Amniotic stem cell (primary cell): ENCODE data around the gene BTAF1.

ENCODE experiments used
- DNase-seq: peaks from one replicate; lab custom pipeline; 2025; lab: John Stamatoyannopoulos, UW

The BTAF1 gene

DNA sequence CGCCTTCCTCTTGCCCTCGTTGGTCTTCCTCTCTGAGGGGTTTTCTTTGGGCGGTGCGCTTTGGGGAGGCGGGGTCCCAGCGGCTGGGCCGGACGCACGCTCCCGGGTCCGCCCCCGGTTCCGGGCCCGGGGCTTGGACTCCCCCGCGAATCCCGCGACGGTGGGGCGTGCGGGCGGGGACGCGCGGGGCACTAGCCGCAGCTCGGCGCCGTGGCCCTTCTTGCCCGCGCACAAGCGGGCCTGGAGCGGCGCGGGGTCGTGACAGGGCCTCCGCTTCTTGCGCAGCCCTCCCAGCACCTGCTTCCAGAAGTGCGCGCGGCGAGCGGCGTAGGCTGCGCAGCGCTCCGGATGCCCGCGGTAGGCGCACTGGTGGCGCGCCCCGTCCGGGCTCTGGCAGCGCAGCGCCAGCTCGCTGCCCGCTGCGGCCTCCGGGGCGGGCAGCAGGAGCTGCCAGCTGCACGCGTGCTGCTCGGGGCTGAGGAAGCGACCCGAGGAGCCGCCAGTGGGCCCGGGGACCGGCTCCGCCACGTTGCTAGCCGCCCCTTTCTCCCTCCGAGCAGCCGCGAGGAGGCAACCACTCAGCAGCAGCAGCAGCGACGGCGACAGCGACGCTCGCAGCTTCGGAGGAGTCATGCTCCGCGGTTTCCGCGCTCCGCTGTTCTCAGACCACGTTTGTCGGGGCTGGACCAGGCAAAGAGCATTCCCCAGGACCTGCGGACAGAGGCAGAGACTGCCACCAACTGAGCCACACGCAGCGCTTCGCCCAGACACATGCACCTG lies 15.0 kb upstream of the BTAF1 start:
- no peak for DNase-seq

DNA sequence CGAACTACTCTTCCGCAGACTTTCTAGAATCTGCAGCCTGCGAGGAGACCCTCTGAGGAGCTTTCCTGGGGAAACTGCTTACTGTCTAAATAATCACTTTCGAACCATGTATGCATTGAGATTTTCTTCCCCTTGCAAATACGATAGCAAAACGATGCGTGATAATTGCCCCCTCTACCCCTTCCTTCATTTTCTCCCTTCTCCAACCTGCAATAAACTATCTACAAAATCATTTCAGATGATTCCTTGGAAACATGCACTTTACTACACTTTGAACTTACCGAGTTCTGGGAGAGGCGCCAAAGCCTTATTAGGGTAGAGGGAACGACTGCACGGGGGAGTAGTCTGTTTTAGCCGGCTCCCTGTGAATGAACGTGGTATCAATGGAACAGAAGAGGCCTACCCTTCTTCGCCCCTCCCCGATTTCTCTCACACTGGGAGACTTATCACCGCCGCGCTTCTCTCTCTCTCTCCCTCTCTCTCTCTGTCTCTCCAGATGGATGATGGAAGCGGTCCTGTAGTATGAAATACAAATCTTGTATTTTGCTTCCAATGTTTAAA lies 14.4 kb upstream of the BTAF1 start, which contains the start of gene FGFBP3:
Gene FGFBP3, minus strand, starts transcription at position 370 of the 561 bp plus-strand sequence. CDS start 517 bp downstream, outside the sequence.
- DNase-seq: no peak

- DNase-seq: no peak
These were observed 13.1 kb upstream of the BTAF1 start for GRCh38 chr10:91910467-91910866.

- no peak for DNase-seq
These were observed 3.9 kb upstream of the BTAF1 start for GRCh38 chr10:91919651-91920050.

DNA sequence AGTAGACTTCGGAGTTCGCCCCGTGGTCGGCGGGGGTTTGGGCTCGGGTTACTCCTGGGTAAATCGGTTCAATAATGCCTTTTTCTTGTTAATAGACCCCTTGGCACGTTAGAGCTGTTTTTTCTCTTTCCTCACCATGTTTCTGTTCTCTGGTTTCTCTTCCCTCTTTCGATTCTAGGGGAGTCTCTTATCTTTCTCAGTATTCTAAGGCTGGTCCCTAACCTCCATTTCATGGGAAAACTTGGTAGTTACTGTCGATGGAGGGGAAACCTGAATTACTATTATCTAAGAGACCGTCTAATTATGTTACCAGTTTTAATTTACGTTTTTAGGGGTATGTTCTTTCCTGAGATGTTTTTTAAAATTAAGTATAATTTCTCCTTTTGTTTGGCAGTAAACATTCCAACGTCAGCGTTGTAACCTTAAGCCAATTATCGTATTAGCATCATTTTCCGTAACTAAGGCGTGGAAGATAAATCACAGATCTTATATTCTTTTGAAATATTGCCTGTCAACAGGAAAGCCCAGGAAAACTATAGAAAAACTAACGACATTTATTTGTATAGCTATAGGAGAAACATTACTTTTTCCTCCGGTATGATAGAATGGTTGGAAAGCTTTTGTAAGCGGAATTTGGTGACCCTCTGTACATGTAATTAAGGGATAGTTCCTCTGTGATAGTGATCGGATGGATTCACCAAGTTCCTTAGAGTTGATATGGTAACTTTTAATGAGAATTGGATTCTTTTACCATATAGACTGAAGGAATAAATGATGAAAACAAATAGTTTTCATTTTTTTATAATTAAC lies 847 bp downstream of the BTAF1 start:
- no peak for DNase-seq

GRCh38 chr10:91925022-91925320 lies 1.4 kb downstream of the BTAF1 start:
- no peak for DNase-seq

DNA sequence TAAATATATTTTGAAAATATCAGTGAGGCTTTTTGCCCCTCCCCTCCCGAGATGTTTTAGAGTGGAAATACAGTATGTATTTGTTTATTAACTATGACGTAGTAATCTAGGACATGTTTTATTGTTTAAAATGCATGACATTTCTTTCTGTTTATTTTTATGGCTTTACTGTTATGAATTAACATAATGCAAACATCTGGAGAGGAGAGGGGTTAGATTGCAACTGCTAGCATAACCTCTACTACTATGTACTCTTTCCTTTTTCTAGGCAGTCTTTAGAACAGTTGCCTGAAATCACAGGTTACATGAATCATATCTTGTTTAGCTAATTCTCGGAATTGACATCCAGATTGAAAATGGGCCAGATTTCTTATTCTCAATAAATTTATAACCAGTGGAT lies 7.4 kb downstream of the BTAF1 start:
- DNase-seq: no peak

DNA sequence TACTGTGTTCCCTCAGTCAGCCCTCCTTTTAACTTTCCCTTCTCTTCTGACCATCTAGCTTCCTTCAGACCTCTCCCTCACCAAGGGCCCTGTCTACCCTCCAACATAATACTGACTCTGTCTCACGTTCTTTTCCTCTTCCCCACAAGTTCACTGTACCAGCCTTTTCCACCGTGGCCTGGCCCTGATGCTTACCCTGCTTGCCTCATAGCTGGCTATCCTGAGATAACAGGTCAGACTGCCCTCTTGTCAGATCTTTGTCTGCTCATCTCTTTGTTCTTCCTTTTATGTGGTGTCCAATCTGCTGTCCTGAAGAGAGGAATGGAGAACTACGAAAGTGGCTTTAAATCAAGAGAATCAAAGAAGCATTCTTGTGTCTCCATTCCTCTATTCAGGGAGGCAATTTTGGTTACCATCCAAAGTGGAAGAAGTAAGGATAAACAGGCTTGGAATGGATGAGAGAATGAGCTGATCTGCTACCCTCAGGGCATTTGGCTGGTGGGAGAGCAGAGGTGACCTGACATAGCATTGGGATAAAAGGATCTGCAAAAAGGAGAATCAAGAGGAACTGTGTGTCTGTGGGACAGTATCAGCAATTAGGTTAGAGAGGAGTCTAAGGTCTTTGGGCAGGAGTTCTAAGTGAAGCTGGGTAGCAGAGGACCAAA lies 8.1 kb downstream of the BTAF1 start:
- DNase-seq: no peak

- DNase-seq: no peak
These were observed 9.2 kb downstream of the BTAF1 start for GRCh38 chr10:91932737-91933136.

DNA sequence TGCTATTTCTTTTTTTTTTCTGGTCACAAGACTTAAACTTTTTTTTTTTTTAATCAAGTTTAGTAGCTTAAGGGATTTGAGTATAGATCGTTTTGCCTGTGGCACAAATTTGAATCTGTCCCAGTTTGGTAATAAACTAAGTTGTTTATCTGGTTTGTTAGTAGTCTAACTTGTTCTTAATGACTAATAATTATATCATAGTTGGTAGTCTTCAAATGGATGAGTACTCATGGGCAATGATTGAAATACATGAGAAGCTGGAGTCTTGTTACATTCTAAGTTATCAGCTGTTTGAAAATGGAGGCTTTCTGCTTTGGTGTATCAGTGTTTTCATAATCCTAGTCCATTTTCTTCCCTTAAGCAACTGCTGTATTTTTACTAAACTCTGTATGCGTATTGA lies 12.3 kb downstream of the BTAF1 start:
- no peak for DNase-seq

- no peak for DNase-seq
These were observed 16.1 kb downstream of the BTAF1 start for GRCh38 chr10:91939653-91940052.

DNA sequence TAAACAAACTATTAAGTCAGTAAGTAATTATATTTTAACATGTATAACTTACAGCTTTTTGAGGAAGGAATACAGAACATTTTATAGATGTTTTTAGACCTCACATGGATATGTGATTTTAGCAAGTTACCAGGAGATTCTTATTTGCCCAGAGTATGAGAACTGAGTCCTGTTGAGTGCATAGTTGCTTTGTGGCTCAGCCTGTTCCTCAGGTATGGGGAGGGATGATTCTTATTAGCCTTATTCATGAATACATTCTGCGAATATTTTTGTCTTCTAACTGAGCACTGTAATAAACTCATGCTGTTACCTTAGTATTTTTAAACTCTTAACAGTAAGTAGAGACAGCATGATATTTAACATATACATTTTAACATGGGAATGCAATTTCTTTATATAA lies 17.9 kb downstream of the BTAF1 start:
- no peak for DNase-seq

- DNase-seq: no peak
These were observed 21.5 kb downstream of the BTAF1 start for GRCh38 chr10:91944880-91945630.

DNA sequence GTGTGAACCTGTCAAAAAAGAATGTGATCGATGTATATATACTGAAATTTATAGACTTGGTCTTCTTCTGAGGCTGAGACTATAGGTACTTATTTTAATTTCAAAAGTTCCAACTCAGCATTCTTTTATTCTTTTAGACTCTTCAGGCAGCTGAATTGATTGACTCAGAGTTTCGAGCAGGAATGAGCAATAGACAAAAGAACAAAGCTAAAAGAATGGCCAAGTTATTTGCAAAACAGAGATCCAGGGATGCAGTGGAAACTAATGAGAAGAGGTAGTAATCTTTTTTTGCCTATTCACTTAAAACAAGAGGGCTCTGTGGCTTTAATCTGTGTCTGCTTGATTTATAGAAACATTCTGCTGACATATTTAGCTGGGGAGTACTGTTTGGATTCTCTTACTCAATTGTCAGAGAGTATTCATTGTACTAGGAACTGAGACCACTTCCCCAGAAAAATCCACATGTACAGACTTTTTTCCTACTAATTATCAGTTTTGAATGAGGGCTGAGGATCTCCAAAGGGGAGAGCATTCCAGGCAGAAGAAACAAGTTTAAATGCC lies 30.1 kb downstream of the BTAF1 start:
- no peak for DNase-seq

GRCh38 chr10:91955114-91955513 lies 31.5 kb downstream of the BTAF1 start:
- DNase-seq: no peak

DNA sequence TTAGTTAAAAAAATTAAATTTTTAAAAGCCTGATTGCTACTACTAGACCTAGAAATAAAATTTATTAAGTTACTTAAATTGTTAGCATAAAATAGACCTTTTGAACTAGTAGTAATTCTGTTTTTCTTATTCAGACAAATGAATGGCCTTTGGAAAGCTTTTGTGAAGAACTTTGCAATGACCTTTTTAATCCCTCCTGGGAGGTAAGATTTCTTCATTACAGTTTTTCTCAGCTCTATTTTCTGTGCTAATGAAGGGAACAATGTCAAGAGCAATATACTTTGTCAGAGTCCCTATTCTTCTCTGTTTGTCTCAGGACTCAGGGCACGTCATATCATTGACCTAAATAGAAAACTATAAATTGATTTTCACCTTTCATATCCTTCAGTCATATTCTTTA lies 33.5 kb downstream of the BTAF1 start:
- no peak for DNase-seq

DNA sequence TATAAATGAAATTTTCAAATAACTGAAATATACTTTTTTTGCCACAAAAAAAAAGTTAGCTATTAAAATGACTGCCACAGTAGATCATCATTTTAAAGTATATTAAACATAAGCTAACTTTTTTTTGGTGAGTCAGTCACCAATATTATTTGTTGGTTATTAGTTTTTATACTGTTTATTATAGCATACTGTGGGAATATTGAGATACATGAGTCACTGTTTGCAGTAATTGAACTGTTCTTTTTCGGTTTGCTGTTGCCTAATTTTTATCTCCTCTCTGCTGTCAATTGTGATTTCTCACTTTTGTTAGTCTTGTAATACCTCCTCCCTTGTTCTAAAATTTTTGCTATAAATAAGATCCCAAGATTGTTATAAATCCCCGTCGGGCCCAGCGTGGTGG lies 45.7 kb downstream of the BTAF1 start:
- DNase-seq: no peak

GRCh38 chr10:91974960-91975359 lies 51.4 kb downstream of the BTAF1 start:
- DNase-seq: peak; percentile 55

- no peak for DNase-seq
These were observed 51.9 kb downstream of the BTAF1 start for GRCh38 chr10:91975438-91975837.

DNA sequence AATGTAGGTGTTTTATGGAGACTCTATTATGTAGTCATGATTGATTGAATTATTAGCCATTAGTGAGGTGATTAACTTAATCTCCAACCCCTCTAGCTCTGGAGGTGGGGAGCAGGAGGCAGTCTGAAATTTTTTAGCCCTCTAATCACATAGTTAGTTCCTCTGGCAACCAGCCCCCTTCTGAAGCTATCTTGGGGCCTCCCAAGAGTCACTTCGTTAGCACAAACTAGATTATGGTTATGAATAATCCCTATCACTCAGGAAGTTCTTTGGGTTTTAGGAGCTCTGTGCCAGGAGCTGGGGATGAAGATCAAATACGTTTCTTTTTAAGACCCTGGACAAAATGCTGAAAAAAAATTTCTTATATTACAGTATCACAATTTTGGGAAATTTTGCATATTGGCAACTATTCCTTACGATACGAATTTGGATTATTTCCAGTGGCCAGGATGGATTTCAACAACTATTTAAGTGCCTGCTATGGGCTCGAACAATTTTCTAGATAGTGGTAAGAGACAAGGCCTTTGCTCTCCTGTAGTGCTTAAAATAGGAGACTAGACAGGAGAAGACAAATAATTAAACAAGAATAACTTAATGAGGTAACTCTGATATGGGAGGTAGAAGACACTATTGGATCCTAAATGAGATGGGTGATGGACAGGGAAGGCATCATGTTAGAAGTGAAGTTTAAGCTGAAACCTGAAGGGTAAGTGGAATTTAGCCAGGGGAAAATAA lies 52.9 kb downstream of the BTAF1 start:
- no peak for DNase-seq

DNA sequence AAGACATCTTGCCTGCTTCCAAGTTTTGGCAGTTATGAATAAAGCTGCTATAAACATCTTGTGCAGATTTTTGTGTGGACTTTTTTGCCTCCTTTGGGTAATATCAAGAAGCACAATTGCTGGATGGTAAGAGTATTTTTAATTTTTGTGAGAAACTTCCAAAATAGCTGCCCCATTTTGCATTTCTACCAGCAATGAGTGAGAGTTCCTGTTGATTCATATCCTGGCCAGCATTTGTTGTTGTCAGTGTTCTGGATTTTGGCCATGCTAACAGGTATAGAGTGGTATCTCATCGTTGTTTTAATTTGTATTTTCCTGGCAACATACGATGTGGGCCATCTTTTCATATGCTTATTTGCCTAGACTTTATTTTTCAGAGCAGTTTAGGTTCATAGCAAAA lies 53.9 kb downstream of the BTAF1 start:
- DNase-seq: no peak
